T follicular helper cell (primary cell): ENCODE data around the gene CST9.
"Not testable (repeated sequence)": the region's sequence is repeated elsewhere in the genome, so short reads cannot be mapped to it uniquely, and the experiment has no call there.

Experiments
- DNase-seq: peaks from one replicate; pipeline ENCODE4 v3.0.0-alpha.2; 2020; ENCODE audit warnings: low read depth

CST9 gene

GRCh38 chr20:23587631-23588030, 18.1 kb downstream of the CST9 start:
- no peak for DNase-seq

- DNase-seq = no peak
These were observed 18.8 kb downstream of the CST9 start for GRCh38 chr20:23586735-23587525.

GRCh38 chr20:23585808-23586734, 19.6 kb downstream of the CST9 start:
- DNase-seq = no peak

GRCh38 chr20:23585449-23585807, 20.3 kb downstream of the CST9 start:
- DNase-seq = no peak

- DNase-seq = no peak
These were observed 21.1 kb downstream of the CST9 start for GRCh38 chr20:23584434-23585199.

- no peak for DNase-seq
These were observed 22.2 kb downstream of the CST9 start for GRCh38 chr20:23583526-23583925.

GRCh38 chr20:23582293-23582692, 23.4 kb downstream of the CST9 start:
- DNase-seq = no peak

GRCh38 chr20:23581833-23582232, 23.9 kb downstream of the CST9 start:
- not testable (repeated sequence) for DNase-seq

- no peak for DNase-seq
These were observed 30.7 kb downstream of the CST9 start for GRCh38 chr20:23574977-23575376.

- DNase-seq = no peak
These were observed 35.4 kb downstream of the CST9 start for GRCh38 chr20:23570178-23570760.

- DNase-seq = no peak
These were observed 36.1 kb downstream of the CST9 start for GRCh38 chr20:23569570-23569969.

- no peak for DNase-seq
These were observed 36.8 kb downstream of the CST9 start for GRCh38 chr20:23568971-23569330.

- DNase-seq = no peak
These were observed 37.3 kb downstream of the CST9 start, which contains the start of gene CST9L for GRCh38 chr20:23568320-23568970. CST9L (minus strand) TSS chr20:23568484; CDS start chr20:23568450, 34 bp downstream.

- DNase-seq = no peak
These were observed 39.4 kb downstream of the CST9 start for GRCh38 chr20:23566199-23566932.

GRCh38 chr20:23565503-23566045, 40.1 kb downstream of the CST9 start:
- no peak for DNase-seq

- no peak for DNase-seq
These were observed 40.8 kb downstream of the CST9 start for GRCh38 chr20:23564927-23565326.

GRCh38 chr20:23562721-23563342, 42.9 kb downstream of the CST9 start:
- DNase-seq = no peak

- DNase-seq = no peak
These were observed 51.3 kb downstream of the CST9 start for GRCh38 chr20:23554401-23554800.
